MCF 10A (cell line): ENCODE data around the gene TIGD4. TPM values are rescaled to one million over a fixed set of nuclear protein-coding genes. Genes with fewer than 3 reads are reported as not detected.

Experiments used
- Bru-seq: library from RNA; stranded (reverse); fragments of 400-500 nt; gene quantifications from one replicate; lab custom pipeline; 2021; lab: Mats Ljungman, UMichigan
- BruChase-seq, 2 experiments: library from RNA; stranded (reverse); fragments of 400-500 nt; gene quantifications; one replicate each; lab custom pipeline; 2021; lab: Mats Ljungman, UMichigan
- BruUV-seq: library from RNA; stranded (reverse); fragments of 400-500 nt; replicated peaks from 2 replicates; lab custom pipeline; 2021; lab: Mats Ljungman, UMichigan
- CTCF ChIA-PET: fragments of 300-600 bp; sonication (Branson Sonifier 250); formaldehyde crosslinking; extraction: SDS; loops from one replicate; lab custom pipeline; 2021; ENCODE audit warnings: antibody characterized with exemption, inconsistent platforms; lab: Yijun Ruan, JAX
- POLR2A ChIA-PET: fragments of 300-600, 350-650 bp; sonication (Branson Sonifier 250); formaldehyde crosslinking; extraction: SDS; loops from one replicate; lab custom pipeline; 2020; ENCODE audit warnings: antibody characterized with exemption, inconsistent platforms; lab: Yijun Ruan, JAX
- DNase-seq: peaks from one replicate; pipeline ENCODE4 v3.0.0-alpha.2; 2018; ENCODE audit not compliant: unreplicated experiment
- H3K27ac Mint-ChIP-seq: one replicate; pipeline ENCODE4 v1.8.0; 2022; ENCODE audit warnings: mild to moderate bottlenecking, low read depth, mixed read lengths; ENCODE audit not compliant: unreplicated experiment
- H3K27me3 Mint-ChIP-seq: one replicate; pipeline ENCODE4 v1.8.0; 2022; ENCODE audit warnings: mixed read lengths; ENCODE audit not compliant: insufficient read depth, unreplicated experiment
- H3K36me3 Mint-ChIP-seq: one replicate; pipeline ENCODE4 v1.8.0; 2022; ENCODE audit warnings: mild to moderate bottlenecking, moderate library complexity, mixed read lengths; ENCODE audit not compliant: insufficient read depth, unreplicated experiment
- H3K4me1 Mint-ChIP-seq: one replicate; pipeline ENCODE4 v1.8.0; 2022; ENCODE audit warnings: mixed read lengths; ENCODE audit not compliant: insufficient read depth, unreplicated experiment
- H3K4me3 Mint-ChIP-seq: one replicate; pipeline ENCODE4 v1.8.0; 2022; ENCODE audit warnings: mild to moderate bottlenecking, moderate library complexity, mixed read lengths; ENCODE audit not compliant: unreplicated experiment
- H3K9me3 Mint-ChIP-seq: one replicate; pipeline ENCODE4 v1.8.0; 2022; ENCODE audit warnings: mixed read lengths; ENCODE audit not compliant: unreplicated experiment
- intact Hi-C: fragments of 100-400 bp; cut with micrococcal nuclease; formaldehyde crosslinking; loops from 2 replicates; pipeline ENCODE4 v1.14.1; 2022
- long read RNA-seq: library from polyadenylated mRNA; stranded (forward); transcript quantifications from one replicate; pipeline ENCODE4 v2.0.0, GENCODE V29; 2022
- total RNA-seq: library from RNA; stranded (reverse); gene quantifications from 2 replicates; pipeline ENCODE4 v1.2.3, GENCODE V29; 2022
- TF ChIP-seq, protein P1 (sequence below): fragments of 200-600 bp; IDR thresholded peaks from one replicate; pipeline ENCODE4 v1.8.0; 2022; ENCODE audit warnings: antibody characterized with exemption, mild to moderate bottlenecking; ENCODE audit not compliant: unreplicated experiment

TIGD4 gene
- total RNA-seq (0.12 and 0.32 TPM in 2 replicates), Bru-seq, nascent RNA (percentile 29 among the genes with signal in this experiment), BruChase-seq, experiment 1, labeled RNA remaining after a 6-hour chase (percentile 41 among the genes with signal in this experiment), BruChase-seq, experiment 2, labeled RNA remaining after a 2-hour chase (percentile 42 among the genes with signal in this experiment)
- long read RNA-seq = 0 reads

- intact Hi-C loops = no loop called here
- peak; percentile 97 for DNase-seq
- Mint-ChIP-seq H3K4me1 (peaks cover 24% of the 10 kb centered on the region), H3K4me3 (peak within 1 kb of the TSS; percentile 87), H3K9me3 (no peaks in the 10 kb centered on the region), H3K27me3 (peaks cover 13% of the 10 kb centered on the region), H3K27ac (peak within 1 kb of the TSS; percentile 91), H3K36me3 (no peaks in the 10 kb centered on the region)
- BruUV-seq = no TSS peak
- CTCF ChIA-PET = interaction anchor here (0.5 to 2.7 kb wide), 14 partner anchors 8 to 1704 kb away, joined by 3 to 11 read pairs (median 4); no protein-coding TSS in a partner anchor
- TF ChIP-seq, protein P1, sequence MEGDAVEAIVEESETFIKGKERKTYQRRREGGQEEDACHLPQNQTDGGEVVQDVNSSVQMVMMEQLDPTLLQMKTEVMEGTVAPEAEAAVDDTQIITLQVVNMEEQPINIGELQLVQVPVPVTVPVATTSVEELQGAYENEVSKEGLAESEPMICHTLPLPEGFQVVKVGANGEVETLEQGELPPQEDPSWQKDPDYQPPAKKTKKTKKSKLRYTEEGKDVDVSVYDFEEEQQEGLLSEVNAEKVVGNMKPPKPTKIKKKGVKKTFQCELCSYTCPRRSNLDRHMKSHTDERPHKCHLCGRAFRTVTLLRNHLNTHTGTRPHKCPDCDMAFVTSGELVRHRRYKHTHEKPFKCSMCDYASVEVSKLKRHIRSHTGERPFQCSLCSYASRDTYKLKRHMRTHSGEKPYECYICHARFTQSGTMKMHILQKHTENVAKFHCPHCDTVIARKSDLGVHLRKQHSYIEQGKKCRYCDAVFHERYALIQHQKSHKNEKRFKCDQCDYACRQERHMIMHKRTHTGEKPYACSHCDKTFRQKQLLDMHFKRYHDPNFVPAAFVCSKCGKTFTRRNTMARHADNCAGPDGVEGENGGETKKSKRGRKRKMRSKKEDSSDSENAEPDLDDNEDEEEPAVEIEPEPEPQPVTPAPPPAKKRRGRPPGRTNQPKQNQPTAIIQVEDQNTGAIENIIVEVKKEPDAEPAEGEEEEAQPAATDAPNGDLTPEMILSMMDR = no peak
- POLR2A ChIA-PET = interaction anchor here (0.5 to 3.3 kb wide), 30 partner anchors 9 to 1679 kb away, joined by 3 to 20 read pairs (median 4); partner anchors contain the start of genes FBXW7, FHDC1 and TMEM154
Observed at GRCh38 chr4:152779513-152780266, at the start of gene TIGD4, which contains the start of gene ARFIP1. TSS of gene TIGD4 (minus strand) at chr4:152779730. CDS start at chr4:152771004, 8,726 bp downstream. TSS of gene ARFIP1 (plus strand) at chr4:152779954. CDS start at chr4:152829634, 49,680 bp downstream.

GRCh38 chr4:152828122-152828521 is 48.6 kb upstream of the TIGD4 start:
- ChIA-PET CTCF (interaction anchor here (0.6 kb wide), 1 partner anchor 31 kb away, joined by 3 read pairs; no protein-coding TSS in a partner anchor), POLR2A (no interaction called here)
- H3K4me3 Mint-ChIP-seq = no peak overlapping the region
- peaks cover 5% of the 10 kb centered on the region for H3K36me3 Mint-ChIP-seq
- intact Hi-C loops = no loop called here
- no peaks in the 10 kb centered on the region for H3K27me3 Mint-ChIP-seq
- no peaks in the 10 kb centered on the region for H3K4me1 Mint-ChIP-seq
- no peak for DNase-seq
- TF ChIP-seq, protein P1 = no peak
- BruUV-seq = no TSS peak
- H3K9me3 Mint-ChIP-seq = peaks cover 7% of the 10 kb centered on the region
- H3K27ac Mint-ChIP-seq = no peak overlapping the region

- no peaks in the 10 kb centered on the region for H3K4me1 Mint-ChIP-seq
- BruUV-seq = no TSS peak
- no peak overlapping the region for H3K4me3 Mint-ChIP-seq
- TF ChIP-seq, protein P1 = no peak
- H3K36me3 Mint-ChIP-seq = peaks cover 5% of the 10 kb centered on the region
- intact Hi-C loops = no loop called here
- POLR2A ChIA-PET = no interaction called here
- no peak for DNase-seq
- peaks cover 7% of the 10 kb centered on the region for H3K9me3 Mint-ChIP-seq
- H3K27ac Mint-ChIP-seq = no peak overlapping the region
- CTCF ChIA-PET = no interaction called here
- no peaks in the 10 kb centered on the region for H3K27me3 Mint-ChIP-seq
Observed at GRCh38 chr4:152825336-152825735, 45.8 kb upstream of the TIGD4 start.

DNA sequence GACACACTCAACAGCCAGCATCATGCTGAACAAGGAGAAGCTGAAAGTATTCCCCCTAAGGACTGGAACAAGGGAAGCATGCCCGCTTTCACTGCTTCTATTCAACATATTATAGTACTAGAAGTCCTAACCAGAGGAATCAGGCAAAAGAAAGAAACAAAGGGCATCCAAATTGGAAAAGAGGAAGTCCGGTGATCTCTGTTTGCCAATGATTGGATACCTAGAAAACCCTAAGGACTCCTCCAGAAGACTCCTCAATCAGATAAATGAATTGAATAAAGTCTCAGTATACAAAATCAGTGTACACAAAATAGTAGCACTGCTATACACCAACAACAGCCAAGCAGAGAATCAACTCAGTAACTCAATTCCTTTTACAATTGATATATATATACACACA is 45.0 kb upstream of the TIGD4 start:
- peaks cover 7% of the 10 kb centered on the region for H3K9me3 Mint-ChIP-seq
- CTCF ChIA-PET = interaction anchor here (0.6 kb wide), 1 partner anchor 202 kb away, joined by 3 read pairs; no protein-coding TSS in a partner anchor
- H3K4me1 Mint-ChIP-seq = no peaks in the 10 kb centered on the region
- no peak for DNase-seq
- H3K27ac Mint-ChIP-seq = no peak overlapping the region
- POLR2A ChIA-PET = no interaction called here
- TF ChIP-seq, protein P1 = no peak
- H3K27me3 Mint-ChIP-seq = no peaks in the 10 kb centered on the region
- no peak overlapping the region for H3K4me3 Mint-ChIP-seq
- intact Hi-C loops = no loop called here
- no TSS peak for BruUV-seq
- peaks cover 5% of the 10 kb centered on the region for H3K36me3 Mint-ChIP-seq
